NK-92 treated with Interleukin-12 subunit alpha and Interleukin-12 subunit beta, amount 100 ng/mL, for 24 hours (cell line): ENCODE data around the gene TLE3.

Experiments
- DNase-seq: peaks from one replicate; lab custom pipeline; 2025; lab: John Stamatoyannopoulos, UW

TLE3 gene

GRCh38 chr15:70027518-70027917 lies 70.2 kb downstream of the TLE3 start:
- DNase-seq: no peak

- DNase-seq: no peak
Measured at GRCh38 chr15:70026991-70027390, 70.7 kb downstream of the TLE3 start.

GRCh38 chr15:70025413-70026296 lies 72.1 kb downstream of the TLE3 start:
- no peak for DNase-seq

GRCh38 chr15:70024521-70024920 lies 73.2 kb downstream of the TLE3 start:
- no peak for DNase-seq

GRCh38 chr15:70023769-70024491 lies 73.8 kb downstream of the TLE3 start:
- no peak for DNase-seq

GRCh38 chr15:70023064-70023768 lies 74.5 kb downstream of the TLE3 start:
- DNase-seq: peak; percentile 85

GRCh38 chr15:70020229-70020628 lies 77.5 kb downstream of the TLE3 start:
- DNase-seq: no peak

GRCh38 chr15:70018646-70019600 lies 78.8 kb downstream of the TLE3 start:
- peak; percentile 30 for DNase-seq

- no peak for DNase-seq
Measured at GRCh38 chr15:70017801-70018200, 79.9 kb downstream of the TLE3 start.

GRCh38 chr15:70017025-70017424 lies 80.7 kb downstream of the TLE3 start:
- no peak for DNase-seq

- DNase-seq: no peak
Measured at GRCh38 chr15:70016511-70016994, 81.2 kb downstream of the TLE3 start.

GRCh38 chr15:70014860-70015490 lies 82.7 kb downstream of the TLE3 start:
- DNase-seq: no peak

- no peak for DNase-seq
Measured at GRCh38 chr15:70014331-70014730, 83.4 kb downstream of the TLE3 start.

- no peak for DNase-seq
Measured at GRCh38 chr15:70013656-70014313, 83.9 kb downstream of the TLE3 start.

GRCh38 chr15:70012895-70013294 lies 84.8 kb downstream of the TLE3 start:
- no peak for DNase-seq

GRCh38 chr15:70008697-70009290 lies 88.9 kb downstream of the TLE3 start:
- DNase-seq: no peak

- DNase-seq: no peak
Measured at GRCh38 chr15:70006259-70007147, 91.2 kb downstream of the TLE3 start.

GRCh38 chr15:70004826-70005225 lies 92.9 kb downstream of the TLE3 start:
- DNase-seq: no peak

GRCh38 chr15:70002897-70003296 lies 94.8 kb downstream of the TLE3 start:
- no peak for DNase-seq
